NT2/D1 (cell line): ENCODE measurements around the gene MDK.

ENCODE experiments used
- YY1 ChIP-seq: IDR thresholded peaks from 2 replicates; pipeline ENCODE4 v1.6.1; 2011; ENCODE audit not compliant: insufficient read length, insufficient read depth
- ZNF274 ChIP-seq: IDR thresholded peaks from 2 replicates; pipeline ENCODE4 v1.6.1; 2011; ENCODE audit warnings: mild to moderate bottlenecking, low read depth, low read length

- no peak for TF ChIP-seq ZNF274
- no peak for TF ChIP-seq YY1
Observed at GRCh38 chr11:46352063-46352841, 29.2 kb upstream of the MDK start.
